Measurements from ENCODE around the gene COPG1.

The COPG1 gene

DNA sequence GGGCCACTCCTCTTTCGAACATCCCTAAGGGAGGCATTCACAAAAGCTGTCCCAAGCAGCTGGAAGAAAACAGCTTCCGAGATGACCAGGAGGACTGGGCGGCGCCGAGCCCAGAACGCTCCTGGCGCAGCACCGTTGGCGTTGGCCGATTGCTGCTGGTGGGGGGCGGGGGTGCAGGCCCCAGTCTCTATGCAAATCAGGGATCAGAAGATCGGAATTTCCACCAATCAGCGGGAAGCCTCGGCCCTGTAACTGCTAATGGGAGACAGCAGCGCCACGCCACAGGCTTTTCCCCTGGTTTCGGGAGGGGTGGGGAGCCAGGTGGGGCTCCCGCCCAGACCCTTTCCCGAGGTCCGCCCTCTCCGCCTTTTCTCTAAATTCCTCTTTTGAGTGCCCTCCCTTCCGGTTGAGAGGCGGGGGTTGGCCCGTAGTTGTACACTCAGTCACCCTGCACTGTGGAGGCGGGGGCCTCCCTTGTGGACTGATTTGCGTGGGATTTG, 56.2 kb downstream of the COPG1 start:
- DNase-seq (ENCODE audit: low spot score): peak; percentile 95
- peak overlapping the region; percentile 54 for H3K4me3 ChIP-seq
- peak overlapping the region; percentile 63 to 83 for H3K27ac ChIP-seq
- TF ChIP-seq, protein P1, sequence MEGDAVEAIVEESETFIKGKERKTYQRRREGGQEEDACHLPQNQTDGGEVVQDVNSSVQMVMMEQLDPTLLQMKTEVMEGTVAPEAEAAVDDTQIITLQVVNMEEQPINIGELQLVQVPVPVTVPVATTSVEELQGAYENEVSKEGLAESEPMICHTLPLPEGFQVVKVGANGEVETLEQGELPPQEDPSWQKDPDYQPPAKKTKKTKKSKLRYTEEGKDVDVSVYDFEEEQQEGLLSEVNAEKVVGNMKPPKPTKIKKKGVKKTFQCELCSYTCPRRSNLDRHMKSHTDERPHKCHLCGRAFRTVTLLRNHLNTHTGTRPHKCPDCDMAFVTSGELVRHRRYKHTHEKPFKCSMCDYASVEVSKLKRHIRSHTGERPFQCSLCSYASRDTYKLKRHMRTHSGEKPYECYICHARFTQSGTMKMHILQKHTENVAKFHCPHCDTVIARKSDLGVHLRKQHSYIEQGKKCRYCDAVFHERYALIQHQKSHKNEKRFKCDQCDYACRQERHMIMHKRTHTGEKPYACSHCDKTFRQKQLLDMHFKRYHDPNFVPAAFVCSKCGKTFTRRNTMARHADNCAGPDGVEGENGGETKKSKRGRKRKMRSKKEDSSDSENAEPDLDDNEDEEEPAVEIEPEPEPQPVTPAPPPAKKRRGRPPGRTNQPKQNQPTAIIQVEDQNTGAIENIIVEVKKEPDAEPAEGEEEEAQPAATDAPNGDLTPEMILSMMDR (IDR thresholded peaks at IDR 0.05): no peak

- no peak for DNase-seq (ENCODE audit: low spot score)
- TF ChIP-seq, protein P1 (IDR thresholded peaks at IDR 0.05): no peak
- Histone ChIP-seq H3K27ac (no peak overlapping the region), H3K4me3 (no peak overlapping the region)
These were observed 59.2 kb downstream of the COPG1 start for GRCh38 chr3:129308636-129309035.

- DNase-seq (ENCODE audit: low spot score): no peak
- Histone ChIP-seq H3K4me3 (no peak overlapping the region), H3K27ac (no peak overlapping the region)
- TF ChIP-seq, protein P1 (IDR thresholded peaks at IDR 0.05): no peak
These were observed 61.0 kb downstream of the COPG1 start for GRCh38 chr3:129310111-129311011.

- TF ChIP-seq, protein P1 (IDR thresholded peaks at IDR 0.05): no peak
- H3K27ac ChIP-seq: no peak overlapping the region
- DNase-seq (ENCODE audit: low spot score): no peak
- no peak overlapping the region for H3K4me3 ChIP-seq
These were observed 61.9 kb downstream of the COPG1 start for GRCh38 chr3:129311054-129311902.

DNA sequence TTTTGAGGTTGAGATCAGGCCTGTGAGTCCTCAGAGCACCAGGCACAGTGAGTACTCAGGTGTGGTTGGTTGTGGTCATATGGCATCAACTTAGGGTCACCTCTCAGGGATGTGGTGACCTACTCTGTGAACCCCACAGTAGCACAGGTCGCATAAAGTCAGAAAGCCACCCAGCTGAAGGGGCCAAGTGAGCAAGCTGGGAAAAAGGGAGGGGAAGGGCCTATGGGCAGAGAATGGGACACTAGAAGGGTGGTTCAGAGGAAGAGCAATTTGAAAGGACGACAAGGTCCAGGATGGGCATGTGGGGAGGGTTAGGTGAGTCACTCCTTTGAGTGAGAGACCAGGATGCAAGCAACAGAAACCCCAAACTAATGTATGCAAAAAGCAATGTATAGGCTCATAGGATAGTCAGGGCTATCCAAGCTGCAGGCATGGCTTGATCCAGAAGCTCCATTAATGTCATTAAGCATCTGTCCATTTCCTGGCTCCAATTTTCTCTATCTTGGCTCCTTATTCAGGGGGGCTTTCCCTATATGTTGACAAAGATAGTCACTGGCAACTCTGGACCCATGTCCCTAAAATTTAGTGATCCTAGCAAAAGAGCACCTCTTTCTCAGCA, 62.7 kb downstream of the COPG1 start:
- TF ChIP-seq, protein P1 (IDR thresholded peaks at IDR 0.05): no peak
- DNase-seq (ENCODE audit: low spot score): no peak
- no peak overlapping the region for H3K27ac ChIP-seq
- H3K4me3 ChIP-seq: no peak overlapping the region

GRCh38 chr3:129312671-129313414, 63.4 kb downstream of the COPG1 start:
- Histone ChIP-seq H3K27ac (peak overlapping the region in 1 of 2 donors; percentile 92), H3K4me3 (no peak overlapping the region)
- TF ChIP-seq, protein P1 (IDR thresholded peaks at IDR 0.05): no peak
- no peak for DNase-seq (ENCODE audit: low spot score)
